GM23248 (cell line): ENCODE results near the gene RNF169.

Source experiments
- EZH2 ChIP-seq: fragments of 200-600 bp; sonication (generic); IDR thresholded peaks from 2 replicates; pipeline ENCODE4 v1.6.1; 2018; ENCODE audit warnings: antibody characterized with exemption, mild to moderate bottlenecking; ENCODE audit not compliant: insufficient read depth, poor library complexity, severe bottlenecking
- EZH2phosphoT487 ChIP-seq: fragments of 200-600 bp; sonication (generic); IDR thresholded peaks from 2 replicates; pipeline ENCODE4 v1.6.1; 2018; ENCODE audit warnings: antibody characterized with exemption, moderate library complexity, mild to moderate bottlenecking, low read depth; ENCODE audit not compliant: insufficient read depth

- TF ChIP-seq EZH2: no peak
- TF ChIP-seq EZH2phosphoT487: no peak
These were observed 17.2 kb upstream of the RNF169 start, which contains the start of gene CHRDL2 for GRCh38 chr11:74731301-74732094.
